Fibroblast of mammary gland (primary cell): ENCODE measurements around the gene FOXL3.
"Not testable (repeated sequence)": the region's sequence is repeated elsewhere in the genome, so short reads cannot be mapped to it uniquely, and the experiment has no call there.

Experiments used
- DNase-seq: peaks from one replicate; pipeline ENCODE4 v3.0.0-alpha.2; 2010; ENCODE audit warnings: low read depth
- H3K4me3 ChIP-seq: 2 replicates; pipeline ENCODE4 v1.5.1; 2011; ENCODE audit warnings: low read depth, mild to moderate bottlenecking, low read length, moderate library complexity; ENCODE audit not compliant: control insufficient read depth
- CTCF ChIP-seq: conservative IDR thresholded peaks from 2 replicates; pipeline ENCODE4 v1.5.1; 2011; ENCODE audit warnings: low read depth, low read length, inconsistent platforms; ENCODE audit not compliant: control insufficient read depth, insufficient read depth

The FOXL3 gene

DNA sequence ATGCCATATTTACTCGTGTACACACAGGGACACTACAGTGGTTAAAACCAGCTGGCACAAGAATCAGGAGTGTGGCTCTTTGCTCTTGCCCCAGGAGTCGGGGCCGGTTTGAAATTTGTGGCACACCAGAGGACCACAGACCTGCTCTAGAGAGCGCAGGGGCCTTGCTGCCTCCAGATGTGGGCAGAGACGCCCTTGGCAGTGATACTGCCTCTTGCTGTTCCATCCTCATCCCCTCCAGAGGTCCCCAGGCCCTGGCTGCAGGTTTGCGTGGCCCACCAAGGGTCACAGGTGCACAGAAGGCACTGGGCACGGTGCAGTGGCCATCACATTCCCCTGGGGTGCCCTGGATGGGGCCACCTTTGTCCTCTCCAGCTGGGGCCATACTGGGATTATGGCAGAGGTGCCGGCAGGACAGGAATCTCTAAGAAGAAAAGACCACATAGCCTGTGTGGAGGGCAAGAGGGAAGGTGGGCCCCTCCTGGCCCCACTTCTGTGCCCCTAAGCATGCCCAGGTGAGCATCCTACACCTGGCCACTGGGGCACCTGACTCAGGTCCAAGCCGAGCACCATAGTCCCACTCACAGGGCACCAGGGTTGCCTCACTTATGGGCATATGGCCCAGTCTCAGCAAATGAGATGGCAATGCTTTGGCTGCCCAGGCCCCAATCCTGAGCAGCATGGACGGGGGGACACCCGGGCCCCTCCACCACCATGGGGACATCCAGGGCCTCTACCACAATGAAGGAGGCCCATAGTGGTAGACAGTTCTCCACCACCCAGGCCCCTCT lies 45.6 kb downstream of the FOXL3 start:
- no peak for DNase-seq
- TF ChIP-seq CTCF = no peak
- no peak overlapping the region for H3K4me3 ChIP-seq

GRCh38 chr7:336149-336533 lies 46.2 kb downstream of the FOXL3 start:
- not testable (repeated sequence) for DNase-seq, H3K4me3 ChIP-seq

DNA sequence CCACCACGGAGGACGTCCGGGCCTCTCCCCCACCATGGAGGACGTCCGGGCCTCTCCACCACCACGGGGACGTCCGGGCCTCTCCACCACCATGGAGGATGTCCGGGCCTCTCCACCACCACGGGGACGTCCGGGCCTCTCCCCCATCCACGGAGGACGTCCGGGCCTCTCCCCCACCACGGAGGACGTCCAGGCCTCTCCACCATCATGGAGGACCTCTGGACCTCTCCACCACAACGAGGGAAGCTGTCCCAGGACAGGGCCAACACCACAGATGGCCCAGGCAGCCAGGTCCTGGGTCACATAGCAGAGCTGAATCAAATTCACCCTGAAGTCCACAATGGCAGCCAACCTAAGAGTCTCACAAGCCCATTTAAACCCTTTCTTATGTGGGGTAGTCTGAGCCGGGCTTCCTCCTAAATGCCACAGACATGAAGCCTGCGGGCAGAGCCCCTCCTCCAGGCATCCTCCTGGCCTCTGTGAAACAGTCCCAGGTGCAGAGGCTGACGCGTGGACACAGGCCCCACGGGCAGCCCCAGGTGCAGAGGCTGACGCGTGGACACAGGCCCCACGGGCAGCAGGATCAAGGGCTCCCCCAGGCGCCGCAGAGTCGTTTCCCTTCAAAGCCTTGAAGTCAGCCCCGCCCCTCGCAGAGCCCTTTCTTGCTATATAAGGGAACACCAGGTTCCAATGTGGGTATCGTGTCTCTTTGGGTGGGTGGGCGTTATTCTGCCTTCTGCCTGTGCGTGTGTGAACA lies 47.0 kb downstream of the FOXL3 start:
- DNase-seq = no peak
- H3K4me3 ChIP-seq = no peak overlapping the region
- no peak for TF ChIP-seq CTCF

DNA sequence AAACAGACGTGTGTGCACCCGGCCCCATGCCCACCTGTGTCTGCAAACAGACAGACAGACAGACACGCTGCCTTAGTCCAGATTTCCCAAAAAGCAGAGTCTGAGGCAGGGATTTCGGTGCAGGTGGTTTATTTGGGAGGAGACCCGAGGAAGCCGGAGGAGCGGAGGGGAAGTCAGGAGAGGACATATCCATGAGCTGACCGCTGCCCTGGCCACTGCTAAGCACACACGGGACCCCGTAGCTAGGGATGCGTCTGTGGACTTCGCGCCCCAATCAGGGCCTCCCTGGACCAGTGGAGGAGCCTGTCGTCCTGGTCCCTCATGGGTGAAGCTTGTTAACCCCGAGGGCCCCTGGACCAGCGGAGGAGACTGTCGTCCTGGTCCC lies 47.6 kb downstream of the FOXL3 start:
- no peak for TF ChIP-seq CTCF
- DNase-seq = no peak
- H3K4me3 ChIP-seq = no peak overlapping the region

DNA sequence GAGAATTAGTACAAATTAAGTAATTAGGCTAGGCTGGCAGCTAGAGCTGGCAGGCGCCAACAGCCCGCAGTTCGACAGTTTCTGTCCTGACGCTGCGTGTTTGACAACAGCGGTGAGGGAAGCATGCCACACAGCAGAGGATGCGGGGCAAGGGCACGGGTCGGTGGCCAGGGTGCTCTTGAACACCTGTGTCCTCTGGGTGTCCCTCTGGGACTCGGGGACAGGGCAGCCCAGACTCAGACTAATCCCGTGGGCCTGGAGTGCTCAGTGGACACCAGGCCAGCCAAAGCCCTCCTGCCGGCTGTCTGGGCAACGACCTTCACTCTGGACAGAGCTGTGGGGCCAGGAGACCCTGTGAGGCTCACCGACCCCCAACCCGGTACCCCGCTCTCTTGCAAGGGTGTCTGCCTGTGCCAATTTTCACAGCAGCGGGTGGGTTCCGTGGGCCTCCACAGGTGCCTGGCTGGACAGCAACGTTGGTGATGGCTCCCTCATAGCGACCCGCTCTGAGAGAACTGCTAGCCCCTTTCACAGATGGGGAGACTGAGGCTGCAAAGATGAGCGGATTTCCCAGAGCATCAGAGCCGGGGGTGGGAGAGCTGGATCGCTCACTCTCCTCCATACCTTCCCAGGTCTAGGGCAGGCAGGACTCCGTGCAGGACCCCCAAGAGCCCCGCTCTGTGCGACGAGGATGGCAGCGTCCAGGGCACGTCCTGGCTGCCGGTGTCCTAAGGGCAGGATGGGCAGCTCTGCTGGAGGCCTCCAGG lies 48.5 kb downstream of the FOXL3 start:
- TF ChIP-seq CTCF = no peak
- no peak for DNase-seq
- no peak overlapping the region for H3K4me3 ChIP-seq

GRCh38 chr7:339062-339342 lies 49.0 kb downstream of the FOXL3 start:
- H3K4me3 ChIP-seq = no peak overlapping the region
- no peak for TF ChIP-seq CTCF
- DNase-seq = no peak

DNA sequence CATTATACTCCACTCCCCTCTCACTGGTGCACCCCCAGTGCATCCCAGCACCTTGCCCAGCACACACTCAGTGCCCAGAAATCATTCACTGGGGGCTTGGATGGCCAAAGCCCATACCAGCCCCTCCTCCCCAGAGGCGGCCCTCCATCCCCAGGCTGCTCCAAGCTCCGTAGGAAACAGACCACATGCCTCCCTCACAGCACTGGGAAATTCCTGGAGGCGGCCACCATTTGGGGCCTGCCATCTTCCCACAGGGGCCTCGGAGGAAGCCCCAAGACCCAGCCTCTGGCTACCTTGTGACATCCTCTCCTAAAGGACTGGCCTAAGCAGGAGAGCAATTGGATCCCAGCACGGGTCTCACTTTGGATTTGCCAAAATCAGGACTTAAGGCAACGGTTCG lies 49.7 kb downstream of the FOXL3 start:
- no peak for TF ChIP-seq CTCF
- no peak overlapping the region for H3K4me3 ChIP-seq
- DNase-seq = no peak
